SHP77 treated with DMSO at 0.1 percent for 48 hours (cell line): ENCODE measurements around the gene AMN.

Source experiments
- DNase-seq: peaks from one replicate; lab custom pipeline; 2025; lab: John Stamatoyannopoulos, UW

AMN gene

GRCh38 chr14:102966681-102967505, 44.4 kb downstream of the AMN start:
- no peak for DNase-seq

- no peak for DNase-seq
These were observed 45.0 kb downstream of the AMN start for GRCh38 chr14:102967506-102967795.

- DNase-seq: no peak
These were observed 45.8 kb downstream of the AMN start for GRCh38 chr14:102968306-102968705.

- DNase-seq: no peak
These were observed 46.8 kb downstream of the AMN start for GRCh38 chr14:102969060-102969791.

GRCh38 chr14:102969901-102970300, 47.4 kb downstream of the AMN start:
- no peak for DNase-seq

- no peak for DNase-seq
These were observed 48.0 kb downstream of the AMN start for GRCh38 chr14:102970496-102970895.

- no peak for DNase-seq
These were observed 48.9 kb downstream of the AMN start for GRCh38 chr14:102971314-102971713.

- no peak for DNase-seq
These were observed 49.6 kb downstream of the AMN start for GRCh38 chr14:102971836-102972606.

- DNase-seq: no peak
These were observed 51.3 kb downstream of the AMN start for GRCh38 chr14:102973706-102974285.

GRCh38 chr14:102975662-102976061, 53.2 kb downstream of the AMN start:
- DNase-seq: no peak

GRCh38 chr14:102977475-102977874, 55.0 kb downstream of the AMN start:
- no peak for DNase-seq

GRCh38 chr14:102979406-102979805, 56.9 kb downstream of the AMN start:
- no peak for DNase-seq

- no peak for DNase-seq
These were observed 57.9 kb downstream of the AMN start for GRCh38 chr14:102980409-102980810.
